GM13977 (cell line): ENCODE data around the gene TFAP2A.

Experiments
- DNase-seq: peaks from one replicate; pipeline ENCODE4 v3.0.0; 2012; ENCODE audit warnings: low spot score
- in situ Hi-C: fragments of 300-500 bp; cut with MboI; formaldehyde crosslinking; loops from one replicate; pipeline ENCODE4 v1.12.0; 2022; ENCODE audit warnings: low sequenced_read_pairs, low pct_unique_long_range_greater_than_20kb, mixed read lengths, inconsistent platforms; ENCODE audit not compliant: unreplicated experiment
- TF ChIP-seq, protein P1 (sequence below): IDR thresholded peaks from 2 replicates; pipeline ENCODE4 v1.5.1; 2012; ENCODE audit warnings: mild to moderate bottlenecking, control low read depth; ENCODE audit not compliant: insufficient read depth; ENCODE audit errors: extremely low read depth, missing control alignments

TFAP2A gene

DNA sequence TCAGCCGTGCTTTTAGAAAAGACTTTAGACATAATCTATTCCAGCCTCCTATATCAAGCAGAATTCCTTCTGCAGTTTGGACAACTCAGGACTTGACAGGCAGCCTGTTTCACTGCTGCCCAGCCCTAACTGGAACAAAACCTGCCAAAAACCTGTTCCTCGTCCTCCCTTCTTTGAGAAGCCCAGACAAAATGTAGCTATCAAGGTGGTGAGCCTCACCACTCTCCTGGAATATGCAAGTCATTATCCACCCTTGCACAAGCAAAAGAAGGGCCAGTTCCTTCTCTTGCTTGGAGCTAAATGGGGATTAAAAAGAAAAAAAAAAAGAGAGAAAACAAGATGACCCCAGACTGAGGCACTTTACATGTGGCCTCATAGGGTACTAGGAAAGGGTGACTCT lies 64.2 kb downstream of the TFAP2A start:
- TF ChIP-seq, protein P1, sequence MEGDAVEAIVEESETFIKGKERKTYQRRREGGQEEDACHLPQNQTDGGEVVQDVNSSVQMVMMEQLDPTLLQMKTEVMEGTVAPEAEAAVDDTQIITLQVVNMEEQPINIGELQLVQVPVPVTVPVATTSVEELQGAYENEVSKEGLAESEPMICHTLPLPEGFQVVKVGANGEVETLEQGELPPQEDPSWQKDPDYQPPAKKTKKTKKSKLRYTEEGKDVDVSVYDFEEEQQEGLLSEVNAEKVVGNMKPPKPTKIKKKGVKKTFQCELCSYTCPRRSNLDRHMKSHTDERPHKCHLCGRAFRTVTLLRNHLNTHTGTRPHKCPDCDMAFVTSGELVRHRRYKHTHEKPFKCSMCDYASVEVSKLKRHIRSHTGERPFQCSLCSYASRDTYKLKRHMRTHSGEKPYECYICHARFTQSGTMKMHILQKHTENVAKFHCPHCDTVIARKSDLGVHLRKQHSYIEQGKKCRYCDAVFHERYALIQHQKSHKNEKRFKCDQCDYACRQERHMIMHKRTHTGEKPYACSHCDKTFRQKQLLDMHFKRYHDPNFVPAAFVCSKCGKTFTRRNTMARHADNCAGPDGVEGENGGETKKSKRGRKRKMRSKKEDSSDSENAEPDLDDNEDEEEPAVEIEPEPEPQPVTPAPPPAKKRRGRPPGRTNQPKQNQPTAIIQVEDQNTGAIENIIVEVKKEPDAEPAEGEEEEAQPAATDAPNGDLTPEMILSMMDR: no peak
- in situ Hi-C loops: no loop called here
- DNase-seq: no peak

DNA sequence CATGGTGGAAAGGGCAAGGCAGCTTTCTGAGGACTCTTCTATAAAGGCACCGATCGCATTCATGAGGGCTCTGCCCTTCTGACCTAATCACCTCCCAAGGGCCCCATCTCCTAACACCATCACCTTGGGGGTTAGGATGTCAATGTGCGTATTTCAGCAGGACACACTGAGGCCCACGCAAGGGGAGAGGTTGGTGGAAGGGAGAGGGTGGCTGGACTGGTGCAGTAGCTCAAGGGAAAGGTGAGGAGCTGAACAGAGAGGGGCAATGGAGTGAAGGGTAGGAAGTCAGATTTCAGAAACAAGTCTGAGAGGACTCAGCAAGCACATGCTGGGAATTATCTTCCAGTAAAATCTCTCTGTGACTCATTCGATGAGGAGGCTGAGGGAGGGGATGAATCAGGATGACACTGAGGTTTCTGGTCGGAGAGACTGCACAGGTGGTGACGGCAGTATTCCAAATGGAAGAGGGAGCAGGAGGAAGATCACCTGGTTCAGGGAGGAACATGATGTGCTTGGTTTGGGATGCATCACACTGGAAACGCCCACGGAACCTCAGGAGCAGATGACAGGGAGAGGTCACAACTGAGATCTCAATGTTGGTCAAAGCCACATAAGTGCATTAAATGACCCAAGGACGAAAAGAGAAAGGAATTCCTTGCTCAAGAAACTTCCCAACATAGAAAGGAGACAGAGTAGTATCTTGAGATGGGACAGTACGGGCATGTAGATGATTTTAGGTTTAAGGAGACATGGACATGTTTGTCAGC lies 67.1 kb downstream of the TFAP2A start:
- TF ChIP-seq, protein P1: no peak
- DNase-seq: no peak
- in situ Hi-C loops: no loop called here
